OCI-LY1 (cell line): Measurements from ENCODE around the gene DRAM1.

ENCODE experiments used
- H2AFZ ChIP-seq: fragments of 200-600 bp; sonication (generic), shearing (Covaris generic); 2 replicates; pipeline ENCODE4 v1.6.0; 2014; ENCODE audit warnings: antibody characterized with exemption, mild to moderate bottlenecking, low read length
- H3F3A ChIP-seq: fragments of 200-600 bp; sonication (generic), shearing (Covaris generic); 2 replicates; pipeline ENCODE4 v1.6.0; 2014; ENCODE audit warnings: mild to moderate bottlenecking, antibody characterized with exemption, low read length, moderate library complexity; ENCODE audit not compliant: insufficient read depth
- H3K27ac ChIP-seq: fragments of 200-600 bp; sonication (generic); 2 replicates; pipeline ENCODE4 v1.5.1; 2014; ENCODE audit warnings: low read length, mixed run types, mild to moderate bottlenecking, low read depth; ENCODE audit not compliant: poor library complexity, severe bottlenecking
- H3K27me3 ChIP-seq: fragments of 200-600 bp; sonication (generic); 2 replicates; pipeline ENCODE4 v1.6.0; 2014; ENCODE audit warnings: antibody characterized with exemption, mild to moderate bottlenecking, low read length, moderate library complexity; ENCODE audit not compliant: insufficient read depth
- H3K36me3 ChIP-seq: fragments of 200-600 bp; sonication (generic); 2 replicates; pipeline ENCODE4 v1.6.1; 2014; ENCODE audit warnings: mild to moderate bottlenecking, antibody characterized with exemption, low read length, moderate library complexity, mixed read lengths; ENCODE audit not compliant: insufficient read depth
- H3K4me1 ChIP-seq: fragments of 200-600 bp; sonication (generic); 2 replicates; pipeline ENCODE4 v1.5.1; 2014; ENCODE audit warnings: mild to moderate bottlenecking, low read length, moderate library complexity; ENCODE audit not compliant: insufficient read depth, severe bottlenecking
- H3K4me2 ChIP-seq: fragments of 200-600 bp; sonication (generic), shearing (Covaris generic); 2 replicates; pipeline ENCODE4 v1.6.1; 2014; ENCODE audit warnings: low read length
- H3K4me3 ChIP-seq: fragments of 200-600 bp; sonication (generic); 2 replicates; pipeline ENCODE4 v1.5.1; 2014; ENCODE audit warnings: low read length, low read depth, mild to moderate bottlenecking, mixed read lengths; ENCODE audit not compliant: poor library complexity, severe bottlenecking
- H3K79me2 ChIP-seq: fragments of 200-600 bp; shearing (Covaris generic); 2 replicates; pipeline ENCODE4 v1.6.1; 2016; ENCODE audit warnings: mixed run types, low read length, mixed read lengths; ENCODE audit not compliant: insufficient read depth
- H3K9ac ChIP-seq: fragments of 200-600 bp; sonication (generic), shearing (Covaris generic); 2 replicates; pipeline ENCODE4 v1.6.1; 2014; ENCODE audit warnings: mild to moderate bottlenecking, low read length, mixed read lengths
- H3K9me2 ChIP-seq: fragments of 200-600 bp; sonication (generic), shearing (Covaris generic); 2 replicates; pipeline ENCODE4 v1.6.1; 2014; ENCODE audit warnings: low read depth, mild to moderate bottlenecking, low read length, mixed read lengths
- H3K9me3 ChIP-seq: fragments of 200-600 bp; shearing (Covaris generic); 2 replicates; pipeline ENCODE4 v1.6.1; 2014; ENCODE audit warnings: low read length, mixed read lengths
- H4K20me1 ChIP-seq: fragments of 200-600 bp; sonication (generic), shearing (Covaris generic); 2 replicates; pipeline ENCODE4 v1.6.0; 2016; ENCODE audit warnings: mild to moderate bottlenecking, low read length; ENCODE audit not compliant: insufficient read depth
- EZH2 ChIP-seq: fragments of 200-600 bp; sonication (generic), shearing (Covaris generic); IDR thresholded peaks from 2 replicates; pipeline ENCODE4 v1.8.0; 2017; ENCODE audit warnings: borderline replicate concordance, mixed run types, mild to moderate bottlenecking, antibody characterized with exemption, low read length, moderate library complexity, mixed read lengths
- TF ChIP-seq, protein P1 (sequence below): fragments of 200-600 bp; sonication (generic), shearing (Covaris generic); IDR thresholded peaks from 2 replicates; pipeline ENCODE4 v1.5.1; 2017; ENCODE audit warnings: mild to moderate bottlenecking, antibody characterized with exemption, low read length, moderate library complexity, mixed read lengths

Gene DRAM1

DNA sequence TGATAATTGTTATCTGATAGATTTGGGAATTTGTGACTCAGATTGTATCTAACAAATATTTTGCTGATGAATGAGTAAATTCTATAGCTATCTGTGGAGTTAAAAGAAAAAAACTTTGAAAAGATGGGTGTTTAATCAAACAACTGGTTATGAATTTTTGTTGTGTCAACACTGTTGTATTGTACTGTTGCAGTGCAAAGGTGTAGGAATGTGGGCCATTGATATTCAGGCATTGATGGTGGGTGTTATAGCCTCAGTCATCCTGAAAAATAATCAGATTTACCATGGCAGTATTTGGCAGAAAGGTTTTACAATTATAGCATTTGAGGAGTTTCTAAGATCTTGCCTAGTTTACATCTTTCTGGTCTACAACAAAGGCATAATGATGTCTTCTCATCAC lies 15.4 kb downstream of the DRAM1 start:
- Histone ChIP-seq H3K27me3 (no peaks in the 10 kb centered on the region), H3K9ac (no peak overlapping the region), H3K4me3 (no peak overlapping the region), H3K9me3 (no peaks in the 10 kb centered on the region), H3K36me3 (no peaks in the 10 kb centered on the region), H3K9me2 (no peaks in the 10 kb centered on the region), H3K4me1 (no peaks in the 10 kb centered on the region), H3F3A (no peaks in the 10 kb centered on the region), H3K27ac (no peak overlapping the region), H3K4me2 (no peak overlapping the region), H4K20me1 (no peaks in the 10 kb centered on the region), H3K79me2 (no peaks in the 10 kb centered on the region), H2AFZ (no peak overlapping the region)
- TF ChIP-seq EZH2, result no peak
- TF ChIP-seq, protein P1, sequence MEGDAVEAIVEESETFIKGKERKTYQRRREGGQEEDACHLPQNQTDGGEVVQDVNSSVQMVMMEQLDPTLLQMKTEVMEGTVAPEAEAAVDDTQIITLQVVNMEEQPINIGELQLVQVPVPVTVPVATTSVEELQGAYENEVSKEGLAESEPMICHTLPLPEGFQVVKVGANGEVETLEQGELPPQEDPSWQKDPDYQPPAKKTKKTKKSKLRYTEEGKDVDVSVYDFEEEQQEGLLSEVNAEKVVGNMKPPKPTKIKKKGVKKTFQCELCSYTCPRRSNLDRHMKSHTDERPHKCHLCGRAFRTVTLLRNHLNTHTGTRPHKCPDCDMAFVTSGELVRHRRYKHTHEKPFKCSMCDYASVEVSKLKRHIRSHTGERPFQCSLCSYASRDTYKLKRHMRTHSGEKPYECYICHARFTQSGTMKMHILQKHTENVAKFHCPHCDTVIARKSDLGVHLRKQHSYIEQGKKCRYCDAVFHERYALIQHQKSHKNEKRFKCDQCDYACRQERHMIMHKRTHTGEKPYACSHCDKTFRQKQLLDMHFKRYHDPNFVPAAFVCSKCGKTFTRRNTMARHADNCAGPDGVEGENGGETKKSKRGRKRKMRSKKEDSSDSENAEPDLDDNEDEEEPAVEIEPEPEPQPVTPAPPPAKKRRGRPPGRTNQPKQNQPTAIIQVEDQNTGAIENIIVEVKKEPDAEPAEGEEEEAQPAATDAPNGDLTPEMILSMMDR, result no peak

DNA sequence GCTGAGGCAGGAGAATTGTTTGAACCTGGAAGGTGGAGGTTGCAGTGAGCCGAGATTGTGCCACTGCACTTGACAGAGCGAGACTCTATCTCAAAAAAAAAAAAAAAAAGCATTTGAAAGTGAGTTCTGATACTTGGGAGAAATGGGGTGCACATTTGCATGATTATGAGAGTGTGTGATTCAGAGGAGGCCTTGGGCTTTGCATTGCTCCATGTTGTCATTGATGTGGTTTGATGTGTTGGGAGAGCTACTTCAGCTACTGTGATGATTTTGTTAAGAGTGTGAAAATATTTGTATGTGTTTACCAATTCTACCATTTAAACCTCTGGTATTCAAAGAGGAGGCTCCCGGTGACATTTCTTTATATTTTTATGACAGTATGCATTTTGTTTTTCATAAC lies 24.4 kb downstream of the DRAM1 start:
- H3K36me3 ChIP-seq, result no peaks in the 10 kb centered on the region
- no peak overlapping the region for H3K9ac ChIP-seq
- H3K9me3 ChIP-seq, result no peaks in the 10 kb centered on the region
- H3K27me3 ChIP-seq, result no peaks in the 10 kb centered on the region
- H3K4me1 ChIP-seq, result no peaks in the 10 kb centered on the region
- no peaks in the 10 kb centered on the region for H4K20me1 ChIP-seq
- TF ChIP-seq, protein P1, result no peak
- TF ChIP-seq EZH2, result no peak
- no peak overlapping the region for H3K4me3 ChIP-seq
- H3K9me2 ChIP-seq, result no peaks in the 10 kb centered on the region
- H2AFZ ChIP-seq, result no peak overlapping the region
- H3K4me2 ChIP-seq, result no peak overlapping the region
- H3F3A ChIP-seq, result no peaks in the 10 kb centered on the region
- H3K27ac ChIP-seq, result no peak overlapping the region
- H3K79me2 ChIP-seq, result no peaks in the 10 kb centered on the region

DNA sequence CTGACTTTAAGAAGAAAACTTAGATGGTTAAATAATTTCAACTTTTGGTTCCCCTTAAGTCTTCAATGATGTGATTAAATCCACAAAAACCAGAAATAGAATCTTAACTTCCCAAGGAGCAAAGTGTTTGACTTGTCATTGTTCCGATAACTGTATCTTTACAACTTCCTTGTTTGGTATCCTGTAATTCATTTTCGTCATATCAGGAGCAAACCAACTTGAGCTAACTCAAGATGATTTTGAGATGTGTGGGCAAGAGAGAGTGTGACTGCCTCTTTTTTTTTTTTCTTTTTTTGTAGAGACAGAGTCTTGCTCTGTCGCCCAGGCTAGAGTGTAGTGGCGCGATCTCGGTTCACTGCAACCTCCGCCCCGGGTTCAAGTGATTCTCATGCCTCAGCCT lies 25.3 kb downstream of the DRAM1 start:
- Histone ChIP-seq H3K4me1 (no peaks in the 10 kb centered on the region), H3K9me3 (no peaks in the 10 kb centered on the region), H3K4me2 (no peak overlapping the region), H3K9ac (no peak overlapping the region), H4K20me1 (no peaks in the 10 kb centered on the region), H3K79me2 (no peaks in the 10 kb centered on the region), H2AFZ (no peak overlapping the region), H3K4me3 (no peak overlapping the region), H3K9me2 (no peaks in the 10 kb centered on the region), H3K27ac (no peak overlapping the region), H3F3A (no peaks in the 10 kb centered on the region), H3K27me3 (no peaks in the 10 kb centered on the region), H3K36me3 (no peaks in the 10 kb centered on the region)
- TF ChIP-seq, protein P1, result no peak
- no peak for TF ChIP-seq EZH2
